ENCODE data around the gene TMX3.
A peak's percentile ranks its signal among the peaks of the same experiment; 100 is the strongest.

The TMX3 gene

GRCh38 chr18:68703326-68703725 lies 11.6 kb downstream of the TMX3 start:
- no peak for TF ChIP-seq CTCF (conservative IDR thresholded peaks at IDR 0.05; ENCODE audit: low read depth)
- no peak for DNase-seq (ENCODE audit: low spot score)
- CTCF ChIA-PET = no interaction called here
- POLR2A ChIA-PET (ENCODE audit: low non-redundant PET) = no interaction called here
- H3K27ac ChIP-seq = no peak overlapping the region

- no peak for TF ChIP-seq CTCF (conservative IDR thresholded peaks at IDR 0.05; ENCODE audit: low read depth)
- ChIA-PET POLR2A (ENCODE audit: low non-redundant PET) (no interaction called here), CTCF (no interaction called here)
- DNase-seq (ENCODE audit: low spot score) = no peak
- H3K27ac ChIP-seq = no peak overlapping the region
Observed at GRCh38 chr18:68701353-68701752, 13.6 kb downstream of the TMX3 start.

- peak; percentile 16 for DNase-seq (ENCODE audit: low spot score)
- CTCF ChIA-PET = no interaction called here
- POLR2A ChIA-PET (ENCODE audit: low non-redundant PET) = no interaction called here
- H3K27ac ChIP-seq = peak overlapping the region; percentile 42; the same call in 1 of the 2 replicates
- TF ChIP-seq CTCF (conservative IDR thresholded peaks at IDR 0.05; ENCODE audit: low read depth) = no peak
Observed at GRCh38 chr18:68699043-68699442, 15.9 kb downstream of the TMX3 start.

GRCh38 chr18:68696937-68697336 lies 18.0 kb downstream of the TMX3 start:
- CTCF ChIA-PET = interaction anchor here (0.6 kb wide), 1 partner anchor 123 kb away, joined by 5 read pairs; no protein-coding TSS in a partner anchor
- TF ChIP-seq CTCF (conservative IDR thresholded peaks at IDR 0.05; ENCODE audit: low read depth) = no peak
- no peak for DNase-seq (ENCODE audit: low spot score)
- no peak overlapping the region for H3K27ac ChIP-seq
- POLR2A ChIA-PET (ENCODE audit: low non-redundant PET) = no interaction called here

GRCh38 chr18:68694316-68694715 lies 20.6 kb downstream of the TMX3 start:
- CTCF ChIA-PET = interaction anchor here (0.7 kb wide), 1 partner anchor 113 kb away, joined by 4 read pairs; no protein-coding TSS in a partner anchor
- no peak for TF ChIP-seq CTCF (conservative IDR thresholded peaks at IDR 0.05; ENCODE audit: low read depth)
- POLR2A ChIA-PET (ENCODE audit: low non-redundant PET) = no interaction called here
- no peak overlapping the region for H3K27ac ChIP-seq
- DNase-seq (ENCODE audit: low spot score) = no peak

GRCh38 chr18:68693091-68693815 lies 21.7 kb downstream of the TMX3 start:
- DNase-seq (ENCODE audit: low spot score) = no peak
- ChIA-PET POLR2A (ENCODE audit: low non-redundant PET) (no interaction called here), CTCF (interaction anchor here (0.7 kb wide), 1 partner anchor 112 kb away, joined by 4 read pairs; no protein-coding TSS in a partner anchor)
- no peak for TF ChIP-seq CTCF (conservative IDR thresholded peaks at IDR 0.05; ENCODE audit: low read depth)
- no peak overlapping the region for H3K27ac ChIP-seq

Data from RWPE1 (cell line).